SK-N-MC (cell line): ENCODE results near the gene LBP.

Experiments used
- DNase-seq: peaks from one replicate; pipeline ENCODE4 v3.0.0-alpha.2; 2011; ENCODE audit warnings: low read depth, low spot score
- H3K27ac ChIP-seq: fragments of 200-600 bp; sonication (generic); 2 replicates; pipeline ENCODE4 v1.5.1; 2016; ENCODE audit warnings: mixed run types
- H3K36me3 ChIP-seq: fragments of 200-600 bp; sonication (generic); 2 replicates; pipeline ENCODE4 v1.6.1; 2017; ENCODE audit warnings: antibody characterized with exemption, low read length, mixed read lengths; ENCODE audit not compliant: insufficient read depth
- H3K4me3 ChIP-seq: fragments of 200-600 bp; sonication (generic); 2 replicates; pipeline ENCODE4 v1.5.1; 2016
- H3K9ac ChIP-seq: fragments of 200-600 bp; sonication (generic); 2 replicates; pipeline ENCODE4 v1.8.0; 2017; ENCODE audit warnings: mixed run types, mixed read lengths; ENCODE audit not compliant: insufficient read length
- H3K9me3 ChIP-seq: fragments of 200-600 bp; sonication (generic); 2 replicates; pipeline ENCODE4 v1.6.1; 2017; ENCODE audit warnings: low read depth, mild to moderate bottlenecking, antibody characterized with exemption, low read length, moderate library complexity, mixed read lengths
- EZH2 ChIP-seq: fragments of 200-600 bp; sonication (generic); IDR thresholded peaks from one replicate; pipeline ENCODE4 v1.6.1; 2017; ENCODE audit warnings: antibody characterized with exemption
- FOXP2 ChIP-seq: optimal IDR thresholded peaks from 2 replicates; pipeline ENCODE3; 2011; ENCODE audit warnings: mild to moderate bottlenecking, moderate library complexity; ENCODE audit not compliant: insufficient read depth; ENCODE audit errors: extremely low read length, control extremely low read depth
- POLR2AphosphoS5 ChIP-seq: IDR thresholded peaks from 2 replicates; pipeline ENCODE4 v1.6.1; 2012; ENCODE audit warnings: mild to moderate bottlenecking, low read depth, low read length, borderline replicate concordance

LBP gene

GRCh38 chr20:38424401-38424800 is 78.1 kb downstream of the LBP start:
- H3K9me3 ChIP-seq: no peaks in the 10 kb centered on the region
- no peak for TF ChIP-seq FOXP2
- TF ChIP-seq EZH2: no peak
- no peak; the same call in 1 of the 2 replicates for TF ChIP-seq POLR2AphosphoS5
- H3K36me3 ChIP-seq: peaks cover 100% of the 10 kb centered on the region
- no peak overlapping the region for H3K27ac ChIP-seq
- H3K9ac ChIP-seq: no peak overlapping the region
- H3K4me3 ChIP-seq: no peak overlapping the region
- no peak for DNase-seq

GRCh38 chr20:38426006-38426897 is 80.0 kb downstream of the LBP start:
- no peak for TF ChIP-seq POLR2AphosphoS5
- no peak for TF ChIP-seq EZH2
- TF ChIP-seq FOXP2: no peak
- Histone ChIP-seq H3K4me3 (no peak overlapping the region), H3K36me3 (peaks cover 100% of the 10 kb centered on the region), H3K9ac (no peak overlapping the region), H3K27ac (no peak overlapping the region), H3K9me3 (no peaks in the 10 kb centered on the region)
- no peak for DNase-seq
